GM12872 (cell line): ENCODE data around the gene C1QTNF2.

Source experiments
- CTCF ChIP-seq: IDR thresholded peaks from 3 replicates; pipeline ENCODE4 v1.5.1; 2011; ENCODE audit warnings: low read depth, mild to moderate bottlenecking, low read length, moderate library complexity; ENCODE audit not compliant: insufficient read depth

C1QTNF2 gene

GRCh38 chr5:160359816-160360215 is 10.6 kb downstream of the C1QTNF2 start:
- TF ChIP-seq CTCF: no peak

GRCh38 chr5:160359242-160359641 is 11.2 kb downstream of the C1QTNF2 start:
- no peak for TF ChIP-seq CTCF

GRCh38 chr5:160357861-160358411 is 12.5 kb downstream of the C1QTNF2 start:
- TF ChIP-seq CTCF: no peak

- TF ChIP-seq CTCF: no peak
These were observed 13.0 kb downstream of the C1QTNF2 start for GRCh38 chr5:160357394-160357793.

GRCh38 chr5:160356550-160357347 is 13.7 kb downstream of the C1QTNF2 start:
- no peak for TF ChIP-seq CTCF

- TF ChIP-seq CTCF: no peak
These were observed 15.8 kb downstream of the C1QTNF2 start for GRCh38 chr5:160354666-160355065.

- no peak for TF ChIP-seq CTCF
These were observed 17.0 kb downstream of the C1QTNF2 start for GRCh38 chr5:160353379-160353778.
